NCI-H187 (cell line): ENCODE measurements around the gene TIMM21.

Source experiments
- DNase-seq, 2 experiments: peaks; one replicate each; lab custom pipeline; 2025; lab: John Stamatoyannopoulos, UW

Gene TIMM21

GRCh38 chr18:74147491-74147778 lies 888 bp upstream of the TIMM21 start:
- DNase-seq = no peak

- no peak for DNase-seq
These were observed 284 bp downstream of the TIMM21 start for GRCh38 chr18:74148543-74149070.

GRCh38 chr18:74149878-74150277 lies 1.6 kb downstream of the TIMM21 start:
- no peak for DNase-seq

GRCh38 chr18:74152270-74152669 lies 3.9 kb downstream of the TIMM21 start:
- DNase-seq = no peak

- no peak for DNase-seq
These were observed 4.5 kb downstream of the TIMM21 start for GRCh38 chr18:74152857-74153256.

- DNase-seq = no peak
These were observed 5.1 kb downstream of the TIMM21 start for GRCh38 chr18:74153377-74153776.

- no peak for DNase-seq
These were observed 5.5 kb downstream of the TIMM21 start for GRCh38 chr18:74153793-74154192.

GRCh38 chr18:74154716-74155115 lies 6.4 kb downstream of the TIMM21 start:
- no peak for DNase-seq

- DNase-seq = no peak
These were observed 7.0 kb downstream of the TIMM21 start for GRCh38 chr18:74155276-74155675.

- DNase-seq = no peak
These were observed 14.8 kb downstream of the TIMM21 start for GRCh38 chr18:74163019-74163660.

GRCh38 chr18:74166386-74166785 lies 18.1 kb downstream of the TIMM21 start:
- DNase-seq = no peak

GRCh38 chr18:74171910-74172606 lies 23.7 kb downstream of the TIMM21 start:
- DNase-seq = no peak

- DNase-seq = no peak
These were observed 24.5 kb downstream of the TIMM21 start for GRCh38 chr18:74172697-74173433.

- DNase-seq = no peak
These were observed 25.1 kb downstream of the TIMM21 start for GRCh38 chr18:74173434-74173750.

GRCh38 chr18:74175658-74176057 lies 27.3 kb downstream of the TIMM21 start:
- DNase-seq = no peak

- DNase-seq = no peak
These were observed 30.6 kb downstream of the TIMM21 start for GRCh38 chr18:74178884-74179283.

GRCh38 chr18:74179623-74180199 lies 31.4 kb downstream of the TIMM21 start:
- no peak for DNase-seq

GRCh38 chr18:74182335-74182734 lies 34.0 kb downstream of the TIMM21 start:
- DNase-seq = no peak

- DNase-seq = no peak
These were observed 34.8 kb downstream of the TIMM21 start for GRCh38 chr18:74183130-74183529.

GRCh38 chr18:74184875-74185274 lies 36.6 kb downstream of the TIMM21 start:
- no peak for DNase-seq

GRCh38 chr18:74185860-74186259 lies 37.5 kb downstream of the TIMM21 start:
- DNase-seq = no peak

- DNase-seq = no peak
These were observed 38.3 kb downstream of the TIMM21 start for GRCh38 chr18:74186661-74187060.

GRCh38 chr18:74190086-74190485 lies 41.8 kb downstream of the TIMM21 start:
- no peak for DNase-seq
